ENCODE data around the gene PIKFYVE. TPM values are rescaled to one million over a fixed set of nuclear protein-coding genes. Genes with fewer than 3 reads are reported as not detected.

Gene PIKFYVE
- total and polyA plus RNA-seq, 3 experiments from 2014 or later, result 7.0 to 14.8 (median 14.1) TPM

DNA sequence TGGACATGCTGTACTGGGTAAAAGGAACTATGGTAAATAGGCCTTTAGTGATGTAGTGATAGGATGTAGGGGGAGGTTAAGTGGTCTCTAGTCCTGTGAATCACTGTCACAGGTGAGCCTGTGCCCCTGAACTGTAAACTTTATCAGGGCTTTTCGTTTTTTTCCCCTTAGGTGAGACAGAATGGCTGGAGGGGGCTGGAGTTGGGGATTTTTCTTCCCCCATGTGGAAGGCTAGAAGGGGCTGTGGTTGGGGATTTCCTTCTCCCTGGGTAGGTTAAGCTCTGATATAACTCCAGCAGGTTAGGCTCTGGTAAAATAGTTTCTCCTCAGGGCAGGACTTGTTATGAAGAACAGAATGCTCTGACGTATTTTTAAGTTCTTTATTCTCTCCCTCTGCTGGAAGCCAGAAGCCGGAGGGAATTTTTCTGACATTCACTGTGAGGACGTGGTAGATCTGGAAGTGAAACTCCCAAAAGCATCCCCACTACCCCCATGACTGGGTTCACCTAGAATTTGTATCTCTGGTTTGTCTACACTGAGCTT lies 28.5 kb downstream of the PIKFYVE start:
- Histone ChIP-seq H3K27me3 (ENCODE audit: insufficient read depth, low read length, poor library complexity, severe bottlenecking) (no peaks in the 10 kb centered on the region), H3K27ac (ENCODE audit: low read depth, low read length) (no peak overlapping the region), H3K9me3 (ENCODE audit: low read length) (no peaks in the 10 kb centered on the region), H3K4me1 (ENCODE audit: insufficient read depth, low read length) (peaks cover 4% of the 10 kb centered on the region), H3K36me3 (ENCODE audit: insufficient read depth, low read length) (peaks cover 18% of the 10 kb centered on the region), H3K4me3 (ENCODE audit: low read length) (no peak overlapping the region)
- DNase-seq, result no peak
- no peak overlapping the region for H3K4me3 Mint-ChIP-seq
- CTCF ChIA-PET, result no interaction called here
- H3K36me3 Mint-ChIP-seq, result peaks cover 29 to 84% (median 46%) of the 10 kb centered on the region in 3 donors
- POLR2A ChIA-PET, result no interaction called here
- peak overlapping the region in 5 of 8 donors; percentile 22 to 75 (median 33) for H3K27ac Mint-ChIP-seq
- H3K4me1 Mint-ChIP-seq, result peaks cover 48 to 66% (median 65%) of the 10 kb centered on the region in 3 donors
- H3K9me3 Mint-ChIP-seq, result peaks cover 0 to 7% (median 4%) of the 10 kb centered on the region in 5 donors
- no peaks in the 10 kb centered on the region for H3K27me3 Mint-ChIP-seq

DNA sequence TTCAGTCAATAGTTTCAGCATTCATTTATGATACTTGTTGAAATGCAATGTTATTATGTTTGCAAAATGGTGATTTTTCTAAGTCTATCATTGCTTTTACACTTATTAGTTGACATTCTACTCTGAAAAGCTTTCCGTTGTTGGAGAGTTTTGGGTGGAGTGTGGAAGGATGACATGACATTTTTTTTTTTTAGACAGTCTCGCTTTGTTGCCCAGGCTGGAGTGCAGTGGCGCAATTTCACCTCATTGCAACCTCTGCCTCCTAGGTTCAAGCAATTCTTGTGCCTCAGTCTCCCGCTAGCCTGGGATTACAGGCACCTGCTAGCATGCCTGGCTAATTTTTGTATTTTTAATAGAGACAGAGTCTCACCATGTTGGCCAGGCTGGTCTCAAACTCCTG lies 29.8 kb downstream of the PIKFYVE start:
- peak overlapping the region in 1 of 8 donors; percentile 72 for H3K27ac Mint-ChIP-seq

DNA sequence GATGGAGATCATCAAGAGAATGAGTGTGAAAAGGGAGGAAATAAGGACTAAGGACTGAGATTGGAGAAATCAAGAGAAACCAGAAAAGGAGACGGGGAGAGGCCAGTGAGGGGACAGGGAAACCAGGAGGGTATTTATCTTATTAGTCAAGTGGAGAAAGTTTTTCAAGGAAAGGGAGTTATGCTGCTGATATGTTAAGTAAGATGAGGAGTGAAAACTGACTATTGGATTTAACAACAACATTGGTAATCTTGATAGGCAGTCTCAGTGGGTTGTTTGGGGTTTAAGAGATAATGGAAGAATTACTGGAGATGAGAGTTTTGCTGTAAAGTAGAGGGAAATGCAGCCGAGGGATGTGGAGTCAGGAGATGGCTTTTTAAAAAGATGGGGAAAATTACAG lies 30.6 kb downstream of the PIKFYVE start:
- no peak overlapping the region for H3K4me3 Mint-ChIP-seq
- Histone ChIP-seq H3K9me3 (ENCODE audit: low read length) (no peaks in the 10 kb centered on the region), H3K4me3 (ENCODE audit: low read length) (no peak overlapping the region), H3K4me1 (ENCODE audit: insufficient read depth, low read length) (no peaks in the 10 kb centered on the region), H3K27me3 (ENCODE audit: insufficient read depth, low read length, poor library complexity, severe bottlenecking) (no peaks in the 10 kb centered on the region), H3K36me3 (ENCODE audit: insufficient read depth, low read length) (peaks cover 23% of the 10 kb centered on the region), H3K27ac (ENCODE audit: low read depth, low read length) (no peak overlapping the region)
- CTCF ChIA-PET, result no interaction called here
- no peak for DNase-seq
- H3K36me3 Mint-ChIP-seq, result peaks cover 15 to 84% (median 32%) of the 10 kb centered on the region in 3 donors
- no peaks in the 10 kb centered on the region for H3K27me3 Mint-ChIP-seq
- peaks cover 35 to 51% (median 49%) of the 10 kb centered on the region in 3 donors for H3K4me1 Mint-ChIP-seq
- H3K27ac Mint-ChIP-seq, result peak overlapping the region in 3 of 8 donors; percentile 3 to 93 (median 10)
- no peaks in the 10 kb centered on the region for H3K9me3 Mint-ChIP-seq
- POLR2A ChIA-PET, result no interaction called here

More for the DNA sequence above, 29.8 kb downstream of the PIKFYVE start:
- ChIA-PET CTCF (no interaction called here), POLR2A (no interaction called here)
- Mint-ChIP-seq H3K4me1 (peaks cover 42 to 59% (median 56%) of the 10 kb centered on the region in 3 donors), H3K27me3 (no peaks in the 10 kb centered on the region), H3K36me3 (peaks cover 22 to 84% (median 40%) of the 10 kb centered on the region in 3 donors), H3K9me3 (peaks cover 0 to 3% (median under 1%) of the 10 kb centered on the region in 5 donors), H3K4me3 (no peak overlapping the region)
- peaks cover 17% of the 10 kb centered on the region for H3K36me3 ChIP-seq (ENCODE audit: insufficient read depth, low read length)
- no peaks in the 10 kb centered on the region for H3K27me3 ChIP-seq (ENCODE audit: insufficient read depth, low read length, poor library complexity, severe bottlenecking)
- no peak overlapping the region for H3K27ac ChIP-seq (ENCODE audit: low read depth, low read length)
- H3K9me3 ChIP-seq (ENCODE audit: low read length), result no peaks in the 10 kb centered on the region
- H3K4me1 ChIP-seq (ENCODE audit: insufficient read depth, low read length), result peaks cover 4% of the 10 kb centered on the region
- DNase-seq, result no peak
- no peak overlapping the region for H3K4me3 ChIP-seq (ENCODE audit: low read length)

DNA sequence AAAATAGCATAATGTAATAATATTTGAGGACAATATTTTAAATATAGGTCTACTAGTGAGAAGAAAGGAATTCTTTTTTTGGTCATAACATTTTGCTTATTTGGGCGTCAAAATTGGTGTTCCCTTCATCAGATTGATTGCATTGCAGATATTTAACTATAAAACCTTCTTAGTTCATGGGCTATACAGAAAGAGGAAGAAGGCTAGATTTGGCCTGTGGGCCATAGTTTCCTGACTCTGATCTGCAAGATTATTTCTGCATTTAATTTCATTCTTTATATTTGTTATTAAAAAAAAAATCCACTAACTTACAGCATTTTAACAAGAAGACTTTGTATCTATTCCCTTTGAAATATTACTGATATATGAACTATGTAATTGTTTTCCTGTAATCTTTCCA lies 31.9 kb downstream of the PIKFYVE start:
- CTCF ChIA-PET, result no interaction called here
- H3K4me1 Mint-ChIP-seq, result peaks cover 24 to 37% (median 35%) of the 10 kb centered on the region in 3 donors

DNA sequence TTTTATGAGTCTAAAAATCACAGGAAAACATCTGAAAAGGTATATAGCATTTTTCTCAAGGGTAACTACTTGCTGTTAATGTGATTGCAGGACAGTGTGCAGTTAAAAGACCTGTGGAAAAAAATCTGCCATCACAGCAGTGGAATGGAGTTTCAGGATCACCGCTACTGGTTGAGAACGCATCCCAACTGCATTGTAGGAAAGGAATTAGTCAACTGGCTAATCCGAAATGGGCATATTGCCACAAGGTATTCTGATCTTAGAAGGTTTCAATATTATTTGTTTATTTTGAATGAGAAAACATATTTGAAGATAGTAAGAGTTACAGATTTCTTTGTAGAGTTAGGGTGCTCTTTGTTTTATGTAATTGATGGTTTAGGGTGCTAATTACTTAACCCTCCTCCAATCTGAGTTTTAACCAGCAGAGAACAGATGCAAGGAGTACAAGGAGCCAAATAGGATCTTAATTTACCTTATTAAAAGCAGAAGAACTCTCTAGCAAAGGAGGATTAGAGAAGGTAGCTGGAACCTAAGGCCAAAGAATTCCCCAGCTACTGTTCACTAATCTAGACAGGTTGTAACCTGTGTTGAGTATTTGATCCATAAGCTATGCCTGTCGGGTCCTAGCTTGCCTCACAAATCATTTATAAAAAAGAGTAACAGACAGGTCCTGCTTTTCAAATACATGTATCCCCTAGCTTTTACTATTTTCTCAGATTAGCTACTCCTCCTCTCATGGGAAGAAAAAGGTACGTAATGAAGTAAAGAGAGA lies 35.0 kb downstream of the PIKFYVE start:
- Histone ChIP-seq H3K36me3 (ENCODE audit: insufficient read depth, low read length) (peaks cover 33% of the 10 kb centered on the region), H3K9me3 (ENCODE audit: low read length) (no peaks in the 10 kb centered on the region), H3K4me1 (ENCODE audit: insufficient read depth, low read length) (no peaks in the 10 kb centered on the region), H3K27me3 (ENCODE audit: insufficient read depth, low read length, poor library complexity, severe bottlenecking) (no peaks in the 10 kb centered on the region), H3K27ac (ENCODE audit: low read depth, low read length) (no peak overlapping the region), H3K4me3 (ENCODE audit: low read length) (no peak overlapping the region)
- H3K36me3 Mint-ChIP-seq, result peaks cover 9 to 79% (median 26%) of the 10 kb centered on the region in 3 donors
- no peaks in the 10 kb centered on the region for H3K27me3 Mint-ChIP-seq
- H3K4me1 Mint-ChIP-seq, result peaks cover 6 to 10% (median 8%) of the 10 kb centered on the region in 3 donors
- H3K4me3 Mint-ChIP-seq, result no peak overlapping the region
- CTCF ChIA-PET, result interaction anchor here (1.8 kb wide), 1 partner anchor 125 kb away, joined by 4 read pairs; no protein-coding TSS in a partner anchor
- DNase-seq, result no peak
- H3K27ac Mint-ChIP-seq, result no peak overlapping the region
- H3K9me3 Mint-ChIP-seq, result no peaks in the 10 kb centered on the region
- POLR2A ChIA-PET, result no interaction called here

More for the DNA sequence above, 31.9 kb downstream of the PIKFYVE start:
- no peak overlapping the region for H3K4me3 ChIP-seq (ENCODE audit: low read length)
- peaks cover 8 to 83% (median 27%) of the 10 kb centered on the region in 3 donors for H3K36me3 Mint-ChIP-seq
- no peaks in the 10 kb centered on the region for H3K27me3 ChIP-seq (ENCODE audit: insufficient read depth, low read length, poor library complexity, severe bottlenecking)
- H3K36me3 ChIP-seq (ENCODE audit: insufficient read depth, low read length), result peaks cover 31% of the 10 kb centered on the region
- no peak overlapping the region for H3K27ac Mint-ChIP-seq
- H3K4me3 Mint-ChIP-seq, result no peak overlapping the region
- H3K27ac ChIP-seq (ENCODE audit: low read depth, low read length), result no peak overlapping the region
- no peaks in the 10 kb centered on the region for H3K27me3 Mint-ChIP-seq
- POLR2A ChIA-PET, result no interaction called here
- H3K9me3 Mint-ChIP-seq, result no peaks in the 10 kb centered on the region
- H3K9me3 ChIP-seq (ENCODE audit: low read length), result no peaks in the 10 kb centered on the region
- DNase-seq, result no peak
- H3K4me1 ChIP-seq (ENCODE audit: insufficient read depth, low read length), result no peaks in the 10 kb centered on the region

DNA sequence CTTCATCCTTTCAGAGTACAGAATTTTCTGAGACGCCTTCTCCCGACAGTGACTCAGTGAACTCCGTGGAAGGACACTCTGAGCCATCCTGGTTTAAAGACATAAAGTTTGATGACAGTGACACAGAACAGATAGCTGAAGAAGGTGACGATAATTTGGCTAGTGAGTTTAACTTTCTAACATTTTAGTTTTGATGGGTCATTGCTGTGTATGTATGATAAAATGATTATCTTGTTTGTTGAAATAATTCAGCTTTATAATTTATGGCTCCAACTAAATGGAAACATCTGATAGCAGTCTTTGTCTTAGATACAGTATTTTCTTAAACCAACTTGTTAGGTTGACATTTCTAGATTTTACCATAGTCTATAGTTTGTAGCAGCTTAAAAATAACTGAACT lies 38.1 kb downstream of the PIKFYVE start:
- Mint-ChIP-seq H3K4me3 (no peak overlapping the region), H3K4me1 (peaks cover 2 to 6% (median 4%) of the 10 kb centered on the region in 3 donors), H3K27ac (no peak overlapping the region), H3K36me3 (peaks cover 9 to 74% (median 33%) of the 10 kb centered on the region in 3 donors), H3K27me3 (no peaks in the 10 kb centered on the region), H3K9me3 (no peaks in the 10 kb centered on the region)
- H3K27ac ChIP-seq (ENCODE audit: low read depth, low read length), result no peak overlapping the region
- ChIA-PET CTCF (no interaction called here), POLR2A (interaction anchor here (1.0 kb wide), 1 partner anchor 18 kb away, joined by 3 read pairs; no protein-coding TSS in a partner anchor)
- H3K27me3 ChIP-seq (ENCODE audit: insufficient read depth, low read length, poor library complexity, severe bottlenecking), result no peaks in the 10 kb centered on the region
- H3K4me3 ChIP-seq (ENCODE audit: low read length), result no peak overlapping the region
- peaks cover 33% of the 10 kb centered on the region for H3K36me3 ChIP-seq (ENCODE audit: insufficient read depth, low read length)
- DNase-seq, result no peak
- H3K4me1 ChIP-seq (ENCODE audit: insufficient read depth, low read length), result no peaks in the 10 kb centered on the region
- H3K9me3 ChIP-seq (ENCODE audit: low read length), result no peaks in the 10 kb centered on the region

DNA sequence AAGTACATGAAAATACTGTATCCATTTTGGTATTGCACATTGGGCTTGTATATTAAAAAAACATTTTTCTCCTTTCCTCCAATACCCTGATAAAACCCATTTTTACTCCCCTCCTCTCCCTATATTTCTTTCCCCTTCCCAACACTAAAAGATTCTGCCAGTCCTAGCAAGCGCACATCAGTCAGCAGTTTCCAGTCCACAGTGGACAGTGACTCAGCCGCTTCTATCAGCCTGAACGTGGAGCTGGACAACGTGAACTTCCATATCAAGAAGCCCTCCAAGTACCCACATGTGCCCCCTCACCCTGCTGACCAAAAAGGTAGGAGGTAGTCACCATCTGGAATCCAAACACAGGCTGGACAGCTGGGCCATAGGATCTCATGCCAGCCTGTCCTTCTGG lies 38.6 kb downstream of the PIKFYVE start:
- H3K4me3 Mint-ChIP-seq, result no peak overlapping the region
- H3K4me1 ChIP-seq (ENCODE audit: insufficient read depth, low read length), result no peaks in the 10 kb centered on the region
- DNase-seq, result no peak
- no peak overlapping the region for H3K4me3 ChIP-seq (ENCODE audit: low read length)
- H3K4me1 Mint-ChIP-seq, result peaks cover 2 to 6% (median 4%) of the 10 kb centered on the region in 3 donors
- ChIA-PET POLR2A (interaction anchor here (1.0 kb wide), 1 partner anchor 18 kb away, joined by 3 read pairs; no protein-coding TSS in a partner anchor), CTCF (no interaction called here)
- H3K27ac ChIP-seq (ENCODE audit: low read depth, low read length), result no peak overlapping the region
- H3K9me3 ChIP-seq (ENCODE audit: low read length), result no peaks in the 10 kb centered on the region
- H3K9me3 Mint-ChIP-seq, result no peaks in the 10 kb centered on the region
- H3K36me3 ChIP-seq (ENCODE audit: insufficient read depth, low read length), result peaks cover 33% of the 10 kb centered on the region
- H3K36me3 Mint-ChIP-seq, result peaks cover 9 to 74% (median 36%) of the 10 kb centered on the region in 3 donors
- H3K27ac Mint-ChIP-seq, result peak overlapping the region in 1 of 8 donors; percentile 53
- H3K27me3 ChIP-seq (ENCODE audit: insufficient read depth, low read length, poor library complexity, severe bottlenecking), result no peaks in the 10 kb centered on the region
- no peaks in the 10 kb centered on the region for H3K27me3 Mint-ChIP-seq

DNA sequence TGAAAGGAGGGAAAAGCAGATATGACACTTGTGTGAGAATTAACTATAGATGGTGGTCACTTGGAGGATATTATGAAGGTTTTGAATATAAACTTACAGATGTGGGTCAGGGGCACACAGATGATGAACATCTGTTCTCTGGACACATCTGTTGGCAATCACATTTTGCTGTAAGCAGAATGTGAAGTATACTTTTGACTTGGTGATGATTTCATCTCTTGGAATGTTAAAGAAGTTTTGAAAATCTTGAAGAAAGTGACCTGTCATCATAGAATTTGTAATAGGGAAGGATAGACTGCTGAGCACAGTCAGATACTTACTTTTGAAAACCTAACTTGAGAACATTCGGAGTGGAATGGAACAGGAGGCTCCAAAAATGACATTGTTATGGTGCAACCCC lies 40.2 kb downstream of the PIKFYVE start:
- CTCF ChIA-PET, result no interaction called here
- no peaks in the 10 kb centered on the region for H3K27me3 ChIP-seq (ENCODE audit: insufficient read depth, low read length, poor library complexity, severe bottlenecking)
- H3K4me1 ChIP-seq (ENCODE audit: insufficient read depth, low read length), result no peaks in the 10 kb centered on the region
- Mint-ChIP-seq H3K36me3 (peaks cover 5 to 64% (median 36%) of the 10 kb centered on the region in 3 donors), H3K27me3 (no peaks in the 10 kb centered on the region), H3K27ac (peak overlapping the region in 3 of 8 donors; percentile 12 to 59 (median 15)), H3K4me1 (peaks cover 6 to 15% (median 9%) of the 10 kb centered on the region in 3 donors), H3K9me3 (no peaks in the 10 kb centered on the region), H3K4me3 (no peak overlapping the region)
- peaks cover 18% of the 10 kb centered on the region for H3K36me3 ChIP-seq (ENCODE audit: insufficient read depth, low read length)
- H3K27ac ChIP-seq (ENCODE audit: low read depth, low read length), result no peak overlapping the region
- no peak for DNase-seq
- POLR2A ChIA-PET, result no interaction called here
- no peak overlapping the region for H3K4me3 ChIP-seq (ENCODE audit: low read length)
- H3K9me3 ChIP-seq (ENCODE audit: low read length), result no peaks in the 10 kb centered on the region
